ENCODE results near the gene LIPH.

LIPH gene

GRCh38 chr3:185549651-185550111, 2.7 kb downstream of the LIPH start:
- no peak overlapping the region for H3K4me2 ChIP-seq (ENCODE audit: low read length, poor library complexity, severe bottlenecking)
- H3K79me1 ChIP-seq (replicated peaks; ENCODE audit: low read length, poor library complexity, severe bottlenecking), result no peaks in the 10 kb centered on the region
- H2BK120ac ChIP-seq (ENCODE audit: low read depth, low read length), result no peak overlapping the region
- no peak overlapping the region for H2BK12ac ChIP-seq (ENCODE audit: low read length in 2 of 2)
- H4K91ac ChIP-seq (ENCODE audit: low read length), result no peak overlapping the region
- no peak overlapping the region for H2BK15ac ChIP-seq (ENCODE audit: low read depth, poor library complexity, severe bottlenecking)
- DNase-seq, result no peak
- H3K9ac ChIP-seq (ENCODE audit: low read length), result no peak overlapping the region
- H3K4me3 ChIP-seq (ENCODE audit: insufficient read depth in 1 of 2, low read depth in 1 of 2, low read length in 2 of 2), result no peak overlapping the region
- no peaks in the 10 kb centered on the region for H3K36me3 ChIP-seq (ENCODE audit: control insufficient read depth in 1 of 2, insufficient read depth in 2 of 2, low read depth in 1 of 2, low read length in 2 of 2)
- no peak overlapping the region for H2BK5ac ChIP-seq (ENCODE audit: low read depth, low read length, poor library complexity, severe bottlenecking)
- H3K4ac ChIP-seq (ENCODE audit: low read depth in 1 of 2, low read length in 2 of 2), result no peak overlapping the region
- H2AFZ ChIP-seq (ENCODE audit: low read depth, low read length), result no peak overlapping the region
- no peaks in the 10 kb centered on the region for H3K9me3 ChIP-seq (ENCODE audit: control insufficient read depth, low read length)
- no peak overlapping the region for H3K14ac ChIP-seq (ENCODE audit: low read length in 2 of 2)
- H3K27ac ChIP-seq (ENCODE audit: low read length, poor library complexity, severe bottlenecking), result peak overlapping the region; percentile 73
- 92% methylated on average over 3 of the region's 3 CpGs for WGBS
- H4K8ac ChIP-seq (ENCODE audit: low read length), result no peak overlapping the region
- no peak overlapping the region for H3K18ac ChIP-seq (ENCODE audit: low read depth in 1 of 2, low read length in 2 of 2)
- no peak overlapping the region for H2AK5ac ChIP-seq (ENCODE audit: low read length, severe bottlenecking)
- H3K4me1 ChIP-seq (ENCODE audit: control insufficient read depth, insufficient read depth, low read depth, low read length), result peaks cover 3% of the 10 kb centered on the region
- no peak overlapping the region for H3K23ac ChIP-seq (ENCODE audit: low read length in 2 of 2)
- H3K27me3 ChIP-seq (ENCODE audit: control insufficient read depth in 1 of 2, insufficient read depth in 1 of 2, low read length in 2 of 2), result no peaks in the 10 kb centered on the region

GRCh38 chr3:185549122-185549521, 3.3 kb downstream of the LIPH start:
- H3K79me1 ChIP-seq (replicated peaks; ENCODE audit: low read length, poor library complexity, severe bottlenecking), result no peaks in the 10 kb centered on the region
- peak; percentile 24 for DNase-seq
- no peak overlapping the region for H2AK5ac ChIP-seq (ENCODE audit: low read length, severe bottlenecking)
- H3K23ac ChIP-seq (ENCODE audit: low read length in 2 of 2), result no peak overlapping the region
- no peak overlapping the region for H2BK12ac ChIP-seq (ENCODE audit: low read length in 2 of 2)
- H3K9me3 ChIP-seq (ENCODE audit: control insufficient read depth, low read length), result no peaks in the 10 kb centered on the region
- 100% methylated on average over 1 of the region's 3 CpGs for WGBS
- no peak overlapping the region for H3K4ac ChIP-seq (ENCODE audit: low read depth in 1 of 2, low read length in 2 of 2)
- H3K14ac ChIP-seq (ENCODE audit: low read length in 2 of 2), result no peak overlapping the region
- no peak overlapping the region for H4K91ac ChIP-seq (ENCODE audit: low read length)
- no peak overlapping the region for H2BK5ac ChIP-seq (ENCODE audit: low read depth, low read length, poor library complexity, severe bottlenecking)
- H3K4me1 ChIP-seq (ENCODE audit: control insufficient read depth, insufficient read depth, low read depth, low read length), result peaks cover 3% of the 10 kb centered on the region
- H3K27ac ChIP-seq (ENCODE audit: low read length, poor library complexity, severe bottlenecking), result no peak overlapping the region
- H3K27me3 ChIP-seq (ENCODE audit: control insufficient read depth in 1 of 2, insufficient read depth in 1 of 2, low read length in 2 of 2), result no peaks in the 10 kb centered on the region
- H2BK15ac ChIP-seq (ENCODE audit: low read depth, poor library complexity, severe bottlenecking), result no peak overlapping the region
- no peak overlapping the region for H4K8ac ChIP-seq (ENCODE audit: low read length)
- H3K36me3 ChIP-seq (ENCODE audit: control insufficient read depth in 1 of 2, insufficient read depth in 2 of 2, low read depth in 1 of 2, low read length in 2 of 2), result no peaks in the 10 kb centered on the region
- H3K4me3 ChIP-seq (ENCODE audit: insufficient read depth in 1 of 2, low read depth in 1 of 2, low read length in 2 of 2), result no peak overlapping the region
- no peak overlapping the region for H3K18ac ChIP-seq (ENCODE audit: low read depth in 1 of 2, low read length in 2 of 2)
- H3K4me2 ChIP-seq (ENCODE audit: low read length, poor library complexity, severe bottlenecking), result no peak overlapping the region
- no peak overlapping the region for H2BK120ac ChIP-seq (ENCODE audit: low read depth, low read length)
- no peak overlapping the region for H2AFZ ChIP-seq (ENCODE audit: low read depth, low read length)
- no peak overlapping the region for H3K9ac ChIP-seq (ENCODE audit: low read length)

- Histone ChIP-seq H3K9me3 (ENCODE audit: control insufficient read depth, low read length) (no peaks in the 10 kb centered on the region), H4K91ac (ENCODE audit: low read length) (no peak overlapping the region), H2BK12ac (ENCODE audit: low read length in 2 of 2) (no peak overlapping the region), H2BK5ac (ENCODE audit: low read depth, low read length, poor library complexity, severe bottlenecking) (no peak overlapping the region), H3K4ac (ENCODE audit: low read depth in 1 of 2, low read length in 2 of 2) (no peak overlapping the region), H3K4me3 (ENCODE audit: insufficient read depth in 1 of 2, low read depth in 1 of 2, low read length in 2 of 2) (no peak overlapping the region), H3K27ac (ENCODE audit: low read length, poor library complexity, severe bottlenecking) (no peak overlapping the region), H2AFZ (ENCODE audit: low read depth, low read length) (no peak overlapping the region), H3K4me2 (ENCODE audit: low read length, poor library complexity, severe bottlenecking) (no peak overlapping the region), H2BK120ac (ENCODE audit: low read depth, low read length) (no peak overlapping the region), H3K36me3 (ENCODE audit: control insufficient read depth in 1 of 2, insufficient read depth in 2 of 2, low read depth in 1 of 2, low read length in 2 of 2) (no peaks in the 10 kb centered on the region), H3K23ac (ENCODE audit: low read length in 2 of 2) (no peak overlapping the region), H3K14ac (ENCODE audit: low read length in 2 of 2) (no peak overlapping the region), H3K9ac (ENCODE audit: low read length) (no peak overlapping the region), H2AK5ac (ENCODE audit: low read length, severe bottlenecking) (no peak overlapping the region), H2BK15ac (ENCODE audit: low read depth, poor library complexity, severe bottlenecking) (no peak overlapping the region), H4K8ac (ENCODE audit: low read length) (no peak overlapping the region), H3K79me1 (replicated peaks; ENCODE audit: low read length, poor library complexity, severe bottlenecking) (no peaks in the 10 kb centered on the region), H3K18ac (ENCODE audit: low read depth in 1 of 2, low read length in 2 of 2) (no peak overlapping the region), H3K4me1 (ENCODE audit: control insufficient read depth, insufficient read depth, low read depth, low read length) (peaks cover 4% of the 10 kb centered on the region), H3K27me3 (ENCODE audit: control insufficient read depth in 1 of 2, insufficient read depth in 1 of 2, low read length in 2 of 2) (peaks cover 0 to 8% of the 10 kb centered on the region in 2 experiments)
- DNase-seq, result no peak
- WGBS, result 88% methylated on average over 4 of the region's 7 CpGs
These were observed 11.7 kb downstream of the LIPH start for GRCh38 chr3:185540695-185541094.

- no peak overlapping the region for H3K4me2 ChIP-seq (ENCODE audit: low read length, poor library complexity, severe bottlenecking)
- H3K4me3 ChIP-seq (ENCODE audit: insufficient read depth in 1 of 2, low read depth in 1 of 2, low read length in 2 of 2), result no peak overlapping the region
- WGBS, result 89% methylated on average over 2 of the region's 2 CpGs
- no peak overlapping the region for H2AFZ ChIP-seq (ENCODE audit: low read depth, low read length)
- peaks cover 0 to 8% of the 10 kb centered on the region in 2 experiments for H3K27me3 ChIP-seq (ENCODE audit: control insufficient read depth in 1 of 2, insufficient read depth in 1 of 2, low read length in 2 of 2)
- no peak overlapping the region for H2BK15ac ChIP-seq (ENCODE audit: low read depth, poor library complexity, severe bottlenecking)
- no peak overlapping the region for H3K27ac ChIP-seq (ENCODE audit: low read length, poor library complexity, severe bottlenecking)
- H3K23ac ChIP-seq (ENCODE audit: low read length in 2 of 2), result no peak overlapping the region
- H3K9me3 ChIP-seq (ENCODE audit: control insufficient read depth, low read length), result no peaks in the 10 kb centered on the region
- no peak overlapping the region for H3K9ac ChIP-seq (ENCODE audit: low read length)
- H3K4ac ChIP-seq (ENCODE audit: low read depth in 1 of 2, low read length in 2 of 2), result no peak overlapping the region
- H3K79me1 ChIP-seq (replicated peaks; ENCODE audit: low read length, poor library complexity, severe bottlenecking), result no peaks in the 10 kb centered on the region
- H4K91ac ChIP-seq (ENCODE audit: low read length), result no peak overlapping the region
- H2BK12ac ChIP-seq (ENCODE audit: low read length in 2 of 2), result no peak overlapping the region
- H2AK5ac ChIP-seq (ENCODE audit: low read length, severe bottlenecking), result no peak overlapping the region
- H2BK5ac ChIP-seq (ENCODE audit: low read depth, low read length, poor library complexity, severe bottlenecking), result no peak overlapping the region
- peaks cover 3% of the 10 kb centered on the region for H3K4me1 ChIP-seq (ENCODE audit: control insufficient read depth, insufficient read depth, low read depth, low read length)
- DNase-seq, result no peak
- no peaks in the 10 kb centered on the region for H3K36me3 ChIP-seq (ENCODE audit: control insufficient read depth in 1 of 2, insufficient read depth in 2 of 2, low read depth in 1 of 2, low read length in 2 of 2)
- H4K8ac ChIP-seq (ENCODE audit: low read length), result no peak overlapping the region
- no peak overlapping the region for H3K14ac ChIP-seq (ENCODE audit: low read length in 2 of 2)
- H3K18ac ChIP-seq (ENCODE audit: low read depth in 1 of 2, low read length in 2 of 2), result no peak overlapping the region
- H2BK120ac ChIP-seq (ENCODE audit: low read depth, low read length), result no peak overlapping the region
These were observed 12.5 kb downstream of the LIPH start for GRCh38 chr3:185539934-185540333.
